OCI-LY3 (cell line): ENCODE data around the gene PLEK.

ENCODE experiments used
- CTCF ChIP-seq: fragments of 200-600, 300-600 bp; sonication (generic); IDR thresholded peaks from 2 replicates; pipeline ENCODE4 v1.5.1; 2014; ENCODE audit warnings: antibody characterized with exemption, low read length, low read depth
- EZH2phosphoT487 ChIP-seq: fragments of 200-600 bp; shearing (Covaris generic); IDR thresholded peaks from 2 replicates; pipeline ENCODE4 v1.6.1; 2018; ENCODE audit warnings: antibody characterized with exemption, mixed run types, low read depth

GRCh38 chr2:68404164-68404563 is 39.1 kb downstream of the PLEK start:
- TF ChIP-seq CTCF (no peak), EZH2phosphoT487 (no peak)
